GM12875 (cell line): ENCODE data around the gene SAE1.

Experiments used
- H3K4me3 ChIP-seq: one replicate; pipeline ENCODE4 v1.5.1; 2011; ENCODE audit warnings: low read depth, low read length, control low read depth
- TF ChIP-seq, protein P1 (sequence below): IDR thresholded peaks from 2 replicates; pipeline ENCODE4 v1.5.1; 2011; ENCODE audit warnings: low read depth, mild to moderate bottlenecking, control low read depth, inconsistent platforms, low read length, moderate library complexity, borderline replicate concordance; ENCODE audit not compliant: insufficient read depth

SAE1 gene

DNA sequence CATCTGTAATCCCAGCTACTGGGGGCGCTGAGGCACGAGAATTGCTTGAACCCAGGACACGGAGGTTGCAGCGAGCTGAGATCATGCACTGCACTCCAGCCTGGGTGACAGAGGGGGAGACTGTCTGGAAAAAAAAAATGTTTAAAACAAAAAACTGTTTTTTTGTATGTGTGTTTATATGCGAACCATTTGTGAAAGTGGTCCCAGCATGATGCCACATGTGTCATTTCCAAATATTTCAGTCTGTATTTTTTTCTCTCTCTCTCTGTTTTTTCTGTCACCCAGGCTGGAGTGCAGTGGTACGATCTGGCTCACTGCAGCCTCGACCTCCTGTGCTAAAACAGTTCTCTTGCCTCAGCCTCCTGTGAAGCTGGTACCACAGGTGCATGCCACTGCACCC, 37.4 kb downstream of the SAE1 start:
- H3K4me3 ChIP-seq, result no peak overlapping the region
- TF ChIP-seq, protein P1, sequence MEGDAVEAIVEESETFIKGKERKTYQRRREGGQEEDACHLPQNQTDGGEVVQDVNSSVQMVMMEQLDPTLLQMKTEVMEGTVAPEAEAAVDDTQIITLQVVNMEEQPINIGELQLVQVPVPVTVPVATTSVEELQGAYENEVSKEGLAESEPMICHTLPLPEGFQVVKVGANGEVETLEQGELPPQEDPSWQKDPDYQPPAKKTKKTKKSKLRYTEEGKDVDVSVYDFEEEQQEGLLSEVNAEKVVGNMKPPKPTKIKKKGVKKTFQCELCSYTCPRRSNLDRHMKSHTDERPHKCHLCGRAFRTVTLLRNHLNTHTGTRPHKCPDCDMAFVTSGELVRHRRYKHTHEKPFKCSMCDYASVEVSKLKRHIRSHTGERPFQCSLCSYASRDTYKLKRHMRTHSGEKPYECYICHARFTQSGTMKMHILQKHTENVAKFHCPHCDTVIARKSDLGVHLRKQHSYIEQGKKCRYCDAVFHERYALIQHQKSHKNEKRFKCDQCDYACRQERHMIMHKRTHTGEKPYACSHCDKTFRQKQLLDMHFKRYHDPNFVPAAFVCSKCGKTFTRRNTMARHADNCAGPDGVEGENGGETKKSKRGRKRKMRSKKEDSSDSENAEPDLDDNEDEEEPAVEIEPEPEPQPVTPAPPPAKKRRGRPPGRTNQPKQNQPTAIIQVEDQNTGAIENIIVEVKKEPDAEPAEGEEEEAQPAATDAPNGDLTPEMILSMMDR, result no peak

DNA sequence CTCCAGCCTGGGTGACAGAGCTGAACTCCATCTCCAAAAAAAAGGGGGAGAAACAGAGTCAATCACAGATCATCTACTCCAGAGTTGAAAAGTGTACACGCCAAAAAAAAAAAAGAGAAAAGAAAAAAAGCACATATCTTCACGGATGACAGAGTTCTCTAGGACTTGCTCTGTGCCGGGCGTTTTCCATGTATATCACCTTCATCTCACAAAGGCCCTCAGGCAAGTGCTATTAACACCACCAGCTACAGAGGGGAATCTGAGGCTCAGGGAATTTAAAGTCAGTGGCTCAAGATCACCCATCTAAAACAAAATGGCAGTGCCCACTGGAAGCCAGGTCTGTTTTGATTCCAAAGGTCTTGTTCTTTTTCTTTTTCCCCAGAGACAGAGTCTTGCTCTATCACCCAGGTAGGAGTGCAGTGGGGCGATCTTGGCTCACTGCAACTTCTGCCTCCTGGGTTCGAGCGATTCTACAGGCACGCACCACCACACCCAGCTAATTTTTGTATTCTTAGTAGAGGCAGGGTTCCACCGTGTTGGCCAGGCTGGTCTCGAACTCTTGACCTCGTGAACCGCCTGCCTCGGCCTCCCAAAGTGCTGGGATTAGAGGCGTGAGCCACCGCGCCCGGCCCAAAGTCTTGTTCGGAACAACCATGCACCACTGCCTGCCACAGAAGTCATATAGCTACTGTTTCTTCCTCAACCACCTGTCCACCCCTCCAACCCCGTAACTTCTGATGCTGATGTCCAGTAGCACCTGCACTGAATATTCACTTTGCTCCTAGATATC, 42.2 kb downstream of the SAE1 start:
- TF ChIP-seq, protein P1, result no peak
- no peak overlapping the region for H3K4me3 ChIP-seq

DNA sequence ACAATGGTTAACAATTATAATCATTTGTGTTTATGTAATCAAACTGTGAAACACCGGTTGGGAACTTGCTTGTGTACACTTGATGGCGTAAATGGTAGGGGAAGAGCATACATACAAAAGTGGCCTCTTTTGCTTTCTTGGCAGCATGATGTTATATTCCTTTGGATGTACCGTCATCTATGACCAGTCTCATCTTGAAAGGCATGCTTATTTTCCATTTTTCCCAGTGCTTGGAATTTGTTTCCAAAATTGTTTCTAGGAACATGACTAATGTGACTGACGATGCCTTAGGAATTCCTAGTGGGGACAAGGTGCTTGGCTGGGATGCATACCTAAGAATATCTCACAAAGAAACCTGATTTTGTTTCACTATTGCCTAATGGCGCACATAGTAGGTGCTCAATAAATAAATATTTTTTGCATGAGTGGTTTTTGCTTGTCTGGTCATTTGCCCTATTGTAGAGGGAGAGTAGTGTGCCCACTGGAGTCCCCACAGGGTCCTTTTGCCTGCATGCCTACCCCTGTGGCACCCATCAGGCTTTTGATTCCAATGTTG, 45.5 kb downstream of the SAE1 start:
- no peak overlapping the region for H3K4me3 ChIP-seq
- TF ChIP-seq, protein P1, result no peak

DNA sequence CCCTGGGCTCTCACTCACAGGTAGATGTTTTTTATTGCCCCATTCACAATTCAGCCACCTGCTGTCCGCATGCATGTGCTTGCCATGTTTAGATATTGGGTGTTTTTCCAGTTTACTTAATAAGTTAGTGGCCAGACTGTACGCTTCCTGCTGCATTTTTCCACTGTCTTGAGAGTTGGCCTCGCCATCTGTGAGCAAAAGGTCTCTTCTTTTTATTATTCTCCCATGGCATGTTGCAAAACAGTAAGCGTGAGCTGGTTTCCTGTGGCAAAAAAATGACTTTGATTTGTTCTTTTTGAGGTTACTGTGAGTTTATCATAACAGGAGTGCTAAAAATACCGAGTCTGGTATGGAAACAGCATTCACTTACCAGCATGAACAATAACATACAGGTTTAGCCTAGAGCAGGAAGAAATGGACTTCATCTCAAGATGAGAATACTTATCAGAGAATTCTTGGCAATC, 46.0 kb downstream of the SAE1 start:
- TF ChIP-seq, protein P1, result no peak
- H3K4me3 ChIP-seq, result no peak overlapping the region

DNA sequence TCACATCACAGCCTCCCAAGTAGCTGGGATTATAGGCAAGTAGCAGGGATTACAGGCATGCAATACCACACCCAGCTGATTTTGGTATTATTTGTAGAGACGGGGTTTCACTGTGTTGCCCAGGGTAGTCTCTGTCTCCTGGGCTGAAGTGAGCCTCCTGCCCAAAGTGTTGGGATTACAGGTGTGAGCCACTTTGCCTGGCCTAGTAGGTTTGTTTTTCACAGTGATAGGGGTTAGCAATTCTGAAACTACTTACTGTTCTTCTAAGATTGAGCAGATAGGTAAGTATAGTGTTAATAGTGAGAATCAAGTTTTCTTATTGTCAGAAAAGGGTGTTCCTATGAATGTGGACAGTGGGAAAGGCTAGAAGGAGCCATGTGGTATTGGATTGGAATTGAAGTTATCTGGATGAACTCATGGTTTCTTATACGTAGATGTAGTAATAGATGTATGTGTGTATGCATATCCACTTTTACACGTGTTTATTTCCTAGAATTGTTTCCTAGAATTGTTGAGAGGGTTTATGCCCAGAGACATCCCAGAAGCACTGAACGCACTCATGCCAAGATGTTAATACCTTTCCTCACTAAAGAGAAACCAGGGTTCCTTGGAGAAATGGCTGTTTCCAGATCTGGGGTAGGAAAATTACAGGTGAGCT, 49.1 kb downstream of the SAE1 start:
- H3K4me3 ChIP-seq, result no peak overlapping the region
- TF ChIP-seq, protein P1, result no peak

DNA sequence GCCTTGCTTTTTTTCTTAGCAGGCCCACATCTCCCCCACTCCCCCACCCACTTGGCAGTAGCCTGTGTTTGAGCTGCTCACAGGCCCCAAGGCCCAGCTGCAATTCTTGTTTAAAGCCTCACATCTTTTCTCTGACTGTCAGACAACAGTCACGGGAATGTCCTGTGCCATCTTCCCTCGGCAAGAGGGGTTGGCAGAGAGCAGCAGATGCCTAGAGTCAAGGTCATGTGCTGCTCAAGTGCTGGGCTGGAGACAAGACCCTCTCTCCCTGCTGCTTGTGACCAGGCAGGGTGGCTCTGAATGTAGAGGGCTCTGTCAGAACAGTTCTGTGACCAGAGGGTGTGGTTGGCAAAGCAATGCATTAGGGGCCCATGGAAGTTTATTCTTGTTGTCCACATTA, 53.0 kb downstream of the SAE1 start:
- no peak overlapping the region for H3K4me3 ChIP-seq
- TF ChIP-seq, protein P1, result no peak
